OCI-M1 (cell line): ENCODE measurements around the gene MS4A6A.
"Not testable (repeated sequence)": the region's sequence is repeated elsewhere in the genome, so short reads cannot be mapped to it uniquely, and the experiment has no call there.

Source experiments
- DNase-seq: peaks from one replicate; lab custom pipeline; 2025; lab: John Stamatoyannopoulos, UW

The MS4A6A gene

DNA sequence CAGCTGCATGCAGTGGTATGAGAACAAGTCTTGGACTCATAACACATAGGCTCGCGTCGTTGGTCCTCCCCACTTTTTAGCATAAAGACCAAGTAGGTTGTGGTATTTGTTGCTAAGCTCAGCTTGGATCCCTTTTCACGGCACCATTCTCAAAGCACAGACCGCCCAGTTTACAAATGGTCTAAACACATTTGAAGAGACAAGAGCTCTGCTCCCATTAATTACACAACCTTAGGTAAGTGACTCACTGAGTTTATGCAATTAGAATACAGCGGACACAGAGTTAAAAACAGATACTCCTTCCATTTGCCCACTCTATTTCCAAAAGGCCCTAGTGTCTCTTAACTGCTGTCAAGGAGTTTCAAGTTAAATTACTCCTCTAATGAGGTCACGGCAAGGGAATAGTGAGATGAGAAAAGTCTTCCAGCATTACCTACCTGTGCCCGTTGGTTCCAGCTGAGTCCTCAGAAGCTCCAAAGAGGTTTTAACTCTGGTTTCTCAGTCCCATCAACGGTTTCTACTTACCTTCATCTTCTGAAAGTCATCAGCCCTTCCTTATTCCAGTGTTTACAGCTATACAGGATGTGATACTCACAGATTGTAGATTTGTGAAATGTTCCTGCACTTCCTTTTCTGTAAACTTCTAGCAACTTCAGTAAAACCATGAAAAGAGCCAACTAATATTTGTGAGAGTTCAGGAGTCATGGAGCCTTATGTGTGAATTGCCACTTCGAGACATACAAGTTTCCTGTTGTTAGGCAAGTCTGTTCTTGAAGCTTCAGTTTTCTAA, at the start of gene MS4A6A:
TSS of gene MS4A6A (minus strand) at position 543 of the 790 bp plus-strand sequence. CDS start 1,356 bp downstream, outside the sequence.
- DNase-seq = peak; percentile 20

- DNase-seq = no peak
These were observed 47.8 kb upstream of the MS4A6A start for GRCh38 chr11:60230681-60231080.

DNA sequence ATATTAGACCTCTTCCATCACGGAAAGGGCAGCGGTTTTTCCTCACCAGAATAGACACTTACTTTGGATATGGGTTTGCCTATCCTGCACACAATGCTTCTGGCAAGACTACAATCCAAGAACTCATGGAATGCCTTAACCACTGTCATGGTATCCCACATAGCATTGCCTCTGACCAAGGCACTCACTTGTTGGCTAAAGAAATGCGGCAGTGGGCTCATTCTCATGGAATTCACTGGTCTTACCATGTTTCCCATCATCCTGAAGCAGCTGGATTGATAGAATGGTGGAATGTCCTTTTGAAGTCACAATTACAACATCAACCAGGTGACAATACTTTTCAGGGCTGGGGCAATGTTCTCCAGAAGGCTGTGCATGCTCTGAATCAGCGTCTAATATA, 39.3 kb upstream of the MS4A6A start:
- no peak for DNase-seq

- no peak for DNase-seq
These were observed 38.8 kb upstream of the MS4A6A start for GRCh38 chr11:60221692-60222091.

GRCh38 chr11:60221181-60221580, 38.3 kb upstream of the MS4A6A start:
- no peak for DNase-seq

GRCh38 chr11:60214386-60214785, 31.5 kb upstream of the MS4A6A start:
- no peak for DNase-seq

DNA sequence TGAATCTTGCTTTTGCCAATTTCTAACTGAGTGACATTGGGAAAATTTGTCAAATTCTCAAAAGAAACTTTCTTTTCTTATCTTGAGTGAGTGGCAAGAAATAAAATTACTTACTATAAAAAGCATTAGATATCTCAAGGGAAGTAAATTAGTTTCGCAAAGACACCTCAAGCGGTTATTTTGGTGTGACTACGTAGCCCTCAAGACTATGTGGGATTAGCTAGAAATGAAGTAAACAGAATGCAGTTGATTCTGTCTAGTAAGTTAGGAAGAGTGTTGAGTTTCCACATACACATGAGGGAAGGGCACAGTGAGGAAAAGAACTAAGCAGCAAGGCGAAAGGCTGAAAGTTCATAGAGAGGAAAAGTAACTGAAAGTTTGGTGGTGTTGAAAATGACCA, 28.3 kb upstream of the MS4A6A start:
- no peak for DNase-seq

GRCh38 chr11:60209977-60210376, 27.1 kb upstream of the MS4A6A start:
- no peak for DNase-seq

DNA sequence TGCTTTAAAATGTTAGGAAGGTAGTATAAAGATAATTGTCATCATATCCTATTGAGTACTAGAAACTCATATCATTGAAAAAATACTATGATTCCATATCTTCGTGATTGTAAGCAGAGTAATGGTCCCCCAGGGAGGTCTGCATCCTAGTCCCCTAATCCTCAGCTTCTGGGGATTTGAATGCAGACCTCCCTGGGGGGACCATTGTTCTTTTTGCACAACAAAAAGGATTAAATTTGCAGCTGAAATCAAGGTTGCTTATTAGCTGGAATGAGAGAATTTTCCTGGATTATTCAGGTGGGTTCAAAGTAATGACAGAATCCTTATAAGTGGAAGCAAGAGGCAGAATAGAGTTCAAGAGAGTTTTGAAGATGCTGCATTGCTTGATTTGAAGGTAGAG, 26.1 kb upstream of the MS4A6A start:
- no peak for DNase-seq

DNA sequence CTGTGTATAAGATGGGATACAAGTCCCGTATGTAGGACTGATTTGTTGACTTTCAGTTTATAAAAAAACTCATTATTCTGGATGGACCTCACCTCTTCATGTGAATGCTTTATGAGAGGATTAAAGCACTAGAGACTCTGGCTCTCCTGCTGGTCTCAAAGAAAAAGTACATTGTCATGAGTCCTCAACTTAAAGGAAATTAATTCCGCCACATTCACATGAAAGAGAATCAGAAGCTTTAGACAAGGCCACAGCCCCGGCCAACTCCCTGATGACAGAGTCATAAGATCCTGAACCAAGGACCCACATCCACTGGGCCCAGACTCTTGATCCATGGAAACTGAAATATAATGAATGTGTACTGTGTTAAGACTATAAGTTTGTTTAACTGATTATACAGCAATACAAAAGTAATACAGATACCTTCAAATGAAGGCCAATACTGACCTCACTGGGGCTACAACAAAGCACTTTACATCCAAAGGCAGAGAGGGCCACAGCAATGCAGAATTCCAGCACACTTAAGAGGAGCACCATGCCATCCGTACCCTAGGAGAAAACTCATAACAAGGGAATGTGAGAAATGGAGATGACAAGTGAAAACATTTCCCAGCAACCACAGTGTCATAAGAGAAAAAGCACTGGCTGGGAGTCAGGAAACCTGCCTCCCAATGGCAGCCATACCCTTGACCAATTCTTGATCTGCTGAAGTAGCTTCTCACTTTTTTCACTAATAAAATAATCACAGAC, 25.4 kb upstream of the MS4A6A start:
- no peak for DNase-seq

- no peak for DNase-seq
These were observed 23.7 kb upstream of the MS4A6A start for GRCh38 chr11:60206616-60207015.

GRCh38 chr11:60204922-60205321, 22.0 kb upstream of the MS4A6A start:
- DNase-seq = no peak

DNA sequence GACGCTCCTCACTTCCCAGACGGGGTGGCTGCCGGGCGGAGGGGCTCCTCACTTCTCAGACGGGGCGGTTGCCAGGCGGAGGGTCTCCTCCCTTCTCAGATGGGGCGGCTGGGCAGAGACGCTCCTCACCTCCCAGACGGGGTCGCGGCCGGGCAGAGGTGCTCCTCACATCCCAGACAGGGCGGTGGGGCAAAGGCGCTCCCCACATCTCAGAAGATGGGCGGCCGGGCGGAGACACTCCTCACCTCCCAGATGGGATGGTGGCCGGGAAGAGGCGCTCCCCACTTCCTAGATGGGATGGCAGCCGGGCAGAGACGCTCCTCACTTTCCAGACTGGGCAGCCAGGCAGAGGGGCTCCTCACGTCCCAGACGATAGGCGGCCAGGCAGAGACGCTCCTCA, 18.5 kb upstream of the MS4A6A start:
- DNase-seq = not testable (repeated sequence)

DNA sequence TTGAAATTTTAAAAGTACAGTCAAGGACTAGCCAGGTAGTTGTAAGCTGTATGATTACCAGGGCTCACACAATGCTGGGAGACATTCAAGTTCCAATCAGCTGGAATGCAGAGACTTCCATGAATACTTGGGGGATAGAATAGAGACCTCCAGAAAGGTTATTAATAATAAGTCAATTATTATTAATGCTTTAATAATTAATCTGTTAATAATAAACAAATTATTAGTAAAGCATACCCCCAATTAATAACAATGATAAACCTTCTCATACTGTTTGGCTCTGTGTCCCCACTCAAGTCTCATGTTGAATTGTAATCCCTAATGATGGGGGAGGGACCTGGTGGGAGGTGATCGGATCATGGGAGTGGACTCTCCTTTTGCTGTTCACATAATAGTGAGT, 14.6 kb upstream of the MS4A6A start:
- no peak for DNase-seq

DNA sequence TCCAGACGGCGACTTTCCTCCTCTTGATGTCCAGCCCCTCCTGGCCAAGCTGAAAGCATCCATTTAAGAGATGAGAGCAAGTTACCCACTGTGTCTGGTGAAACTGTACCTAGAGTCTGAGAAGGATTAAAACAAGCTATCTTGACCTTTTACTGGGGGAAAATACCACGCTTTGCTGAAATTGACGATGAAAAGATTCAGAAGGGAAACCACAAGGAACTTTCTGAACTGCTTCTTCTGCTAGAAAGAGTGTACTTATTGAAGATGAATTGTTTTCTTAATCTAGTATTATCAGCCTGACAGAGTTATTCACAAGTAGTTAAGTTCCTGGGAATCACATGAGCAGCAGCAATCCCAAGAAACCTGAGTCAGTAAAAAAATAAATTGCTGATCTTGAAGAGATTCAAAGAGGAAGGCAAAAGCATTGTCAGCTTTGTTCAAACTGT, 13.1 kb upstream of the MS4A6A start:
- peak; percentile 87 for DNase-seq

GRCh38 chr11:60194511-60194910, 11.6 kb upstream of the MS4A6A start:
- peak; percentile 74 for DNase-seq

DNA sequence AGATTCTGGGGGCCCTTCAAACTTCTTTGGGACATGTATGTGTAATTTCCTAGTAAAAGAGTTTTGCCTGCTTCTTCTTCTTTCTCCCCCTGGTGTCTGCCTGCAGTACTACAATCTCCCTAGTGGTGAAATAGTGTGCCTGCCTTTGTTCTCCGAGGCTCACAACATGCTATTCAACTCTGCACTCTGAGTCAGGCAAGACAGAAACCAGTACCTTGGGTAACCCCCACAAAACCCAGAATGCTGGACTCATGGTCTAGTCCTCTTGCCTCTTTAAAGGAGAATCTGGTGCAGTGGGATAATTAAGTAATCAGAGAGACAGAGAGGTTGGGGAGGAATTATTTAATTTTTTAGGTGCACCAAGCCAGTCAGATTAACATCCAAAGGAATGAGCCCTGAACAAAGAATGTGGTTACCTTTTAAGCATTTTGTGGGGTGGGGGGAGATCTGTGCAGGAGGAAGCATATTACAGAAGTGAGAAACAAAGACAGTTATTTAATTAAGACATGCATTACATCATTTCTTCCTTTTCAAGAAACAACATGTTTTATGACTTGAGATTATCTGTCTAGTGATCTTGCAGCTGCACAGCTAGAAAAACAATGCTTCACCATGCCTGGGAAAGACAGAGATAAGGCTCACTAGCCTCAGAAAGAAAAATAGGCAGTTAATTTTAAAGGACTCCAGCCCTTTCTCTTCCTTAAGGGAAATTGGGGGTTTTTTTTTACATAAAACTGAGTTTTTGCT, 11.0 kb upstream of the MS4A6A start:
- peak; percentile 95 for DNase-seq

GRCh38 chr11:60192564-60192963, 9.7 kb upstream of the MS4A6A start:
- DNase-seq = peak; percentile 87

GRCh38 chr11:60188481-60188880, 5.6 kb upstream of the MS4A6A start:
- peak; percentile 83 for DNase-seq

DNA sequence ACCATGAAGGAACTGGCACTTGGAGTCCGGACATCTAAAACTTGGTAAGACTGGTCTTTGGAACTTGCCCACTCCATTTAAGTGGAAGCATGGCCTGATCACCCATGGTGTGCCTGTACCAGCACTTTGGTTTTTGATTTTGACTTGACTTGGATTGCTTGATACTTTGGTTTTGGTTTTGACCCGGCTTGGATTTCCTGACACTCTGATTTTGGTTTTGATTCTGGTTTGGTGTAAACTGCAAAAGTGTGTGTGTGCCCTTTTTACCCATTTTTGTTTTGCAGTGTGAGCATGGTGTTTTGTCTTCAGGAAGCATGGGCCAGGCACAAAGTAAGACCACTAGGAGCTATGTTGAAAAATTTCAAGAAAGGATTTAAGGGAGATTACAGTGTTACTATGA, 3.2 kb upstream of the MS4A6A start:
- DNase-seq = not testable (repeated sequence)

GRCh38 chr11:60185512-60185827, 2.6 kb upstream of the MS4A6A start:
- DNase-seq = peak; percentile 57

- peak; percentile 31 for DNase-seq
These were observed 2.1 kb upstream of the MS4A6A start for GRCh38 chr11:60184824-60185511.
